Measurements from ENCODE around the gene WFDC2.

The WFDC2 gene

GRCh38 chr20:45497971-45498494 lies 28.5 kb downstream of the WFDC2 start:
- DNase-seq (ENCODE audit: low spot score) = no peak

DNA sequence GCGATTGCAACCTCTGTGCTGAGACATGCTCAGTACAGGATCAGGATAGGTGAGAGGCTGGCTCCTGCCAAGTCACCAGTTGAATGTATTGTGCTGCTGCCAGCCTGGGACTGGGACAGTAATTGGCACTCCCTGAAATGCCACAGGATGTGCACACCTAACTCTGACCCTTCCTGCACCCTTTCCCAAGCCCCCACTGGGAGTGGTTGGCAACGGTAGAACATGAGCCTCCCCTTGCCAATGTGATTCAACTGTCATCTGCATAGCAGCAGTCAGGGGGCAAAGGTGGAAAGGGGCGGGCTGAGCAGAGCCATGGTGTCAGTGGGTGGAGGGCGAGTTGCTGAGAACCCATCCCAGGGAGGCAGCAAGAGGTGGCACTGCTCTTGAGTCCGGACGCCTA lies 30.5 kb downstream of the WFDC2 start:
- DNase-seq (ENCODE audit: low spot score) = no peak

DNA sequence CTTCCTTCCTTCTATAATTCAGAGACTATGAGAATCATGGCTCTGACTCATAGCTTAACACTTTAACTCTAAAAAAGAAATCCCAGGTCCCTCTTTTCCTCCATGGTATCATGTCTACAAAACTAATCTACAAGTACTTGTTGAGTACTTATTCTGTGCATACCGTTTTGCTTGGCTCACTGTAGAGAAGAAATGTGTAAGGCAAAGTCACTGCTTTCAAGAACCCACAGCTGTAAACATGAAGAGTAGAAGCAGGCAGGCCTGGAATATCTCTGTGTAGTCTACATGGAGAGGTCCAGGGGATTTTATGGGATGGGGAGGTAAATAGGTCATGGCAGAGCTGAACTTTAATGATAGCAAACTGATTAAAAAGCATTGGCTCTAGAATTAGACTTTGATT lies 32.0 kb downstream of the WFDC2 start:
- DNase-seq (ENCODE audit: low spot score) = no peak

DNA sequence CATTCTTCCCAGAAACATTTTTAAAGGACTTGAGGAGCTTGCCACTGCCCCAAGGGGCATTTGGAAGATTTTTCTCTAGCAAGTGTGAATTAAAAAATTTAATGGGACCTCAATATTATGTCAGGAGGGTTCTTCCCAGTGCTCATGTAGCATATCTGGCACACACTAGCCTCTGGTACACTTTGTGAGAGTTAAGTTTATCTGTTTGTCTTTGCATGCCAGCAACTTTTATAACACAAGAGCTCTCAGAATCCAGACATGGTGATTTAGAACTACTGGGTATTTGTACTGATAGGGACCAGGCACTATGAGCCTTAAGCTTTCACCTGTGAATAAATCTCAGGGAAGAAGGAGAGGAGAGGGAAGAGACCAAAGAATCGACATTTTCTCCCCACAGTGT lies 33.0 kb downstream of the WFDC2 start:
- DNase-seq (ENCODE audit: low spot score) = no peak

GRCh38 chr20:45503403-45503802 lies 33.9 kb downstream of the WFDC2 start:
- no peak for DNase-seq (ENCODE audit: low spot score)

GRCh38 chr20:45506398-45506797 lies 36.8 kb downstream of the WFDC2 start:
- DNase-seq (ENCODE audit: low spot score) = no peak

- DNase-seq (ENCODE audit: low spot score) = no peak
These were observed 37.7 kb downstream of the WFDC2 start for GRCh38 chr20:45507011-45507820.

DNA sequence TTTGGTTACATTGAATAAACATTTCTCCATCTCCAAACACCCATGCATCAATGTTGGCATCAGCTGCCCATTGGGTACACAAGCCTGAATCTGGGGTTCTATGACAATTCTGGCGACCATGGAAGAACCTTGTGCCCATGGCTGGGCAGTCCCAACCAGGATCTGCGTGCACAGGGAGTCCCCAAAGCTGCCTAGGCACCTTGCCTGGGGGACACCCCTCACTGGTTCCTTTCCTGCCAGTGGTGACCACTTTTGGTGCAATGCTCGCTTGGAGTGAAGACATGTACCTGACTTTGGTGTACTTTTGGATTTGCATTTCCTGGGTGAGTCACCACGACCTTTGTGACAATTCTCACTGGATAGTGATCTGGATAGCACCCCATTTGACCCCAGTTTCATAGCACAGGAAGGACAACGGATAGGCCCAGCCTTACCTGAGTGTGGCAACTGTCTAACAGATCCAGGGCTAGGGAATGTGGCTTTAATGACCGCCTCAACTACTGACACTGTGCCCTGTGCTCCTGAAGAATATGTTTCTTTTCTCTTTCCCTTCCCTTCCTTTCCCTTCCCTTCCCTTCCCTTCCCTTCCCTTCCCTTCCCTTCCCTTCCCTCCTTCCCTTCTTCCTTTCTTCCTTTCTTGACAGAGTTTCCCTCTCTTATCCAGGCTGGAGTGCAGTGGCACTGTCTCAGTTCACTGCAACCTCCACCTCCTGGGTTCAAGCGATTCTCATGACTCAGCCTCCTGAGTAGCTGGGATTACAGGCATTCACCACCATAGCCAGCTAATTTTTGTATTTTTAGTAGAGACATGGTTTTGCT lies 38.7 kb downstream of the WFDC2 start:
- no peak for DNase-seq (ENCODE audit: low spot score)

DNA sequence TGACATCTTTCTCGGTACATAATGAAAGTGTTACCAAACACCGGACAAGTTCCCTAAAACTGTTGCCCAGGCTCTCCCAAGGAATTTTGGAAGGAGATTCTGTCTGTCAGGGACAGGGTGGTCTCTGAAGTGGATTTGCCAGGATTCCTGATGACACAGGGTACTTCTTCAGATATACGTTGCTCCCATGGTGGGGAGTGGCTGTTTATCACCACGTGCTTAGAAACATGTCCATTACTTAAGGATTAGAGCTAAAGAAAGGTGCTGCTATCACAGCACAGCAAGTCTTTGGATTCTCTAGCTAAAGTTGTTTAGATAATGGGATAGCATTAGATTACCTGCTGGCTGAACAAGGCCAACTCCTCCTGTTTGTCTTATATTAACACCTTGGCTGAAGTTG lies 39.5 kb downstream of the WFDC2 start:
- DNase-seq (ENCODE audit: low spot score) = no peak

DNA sequence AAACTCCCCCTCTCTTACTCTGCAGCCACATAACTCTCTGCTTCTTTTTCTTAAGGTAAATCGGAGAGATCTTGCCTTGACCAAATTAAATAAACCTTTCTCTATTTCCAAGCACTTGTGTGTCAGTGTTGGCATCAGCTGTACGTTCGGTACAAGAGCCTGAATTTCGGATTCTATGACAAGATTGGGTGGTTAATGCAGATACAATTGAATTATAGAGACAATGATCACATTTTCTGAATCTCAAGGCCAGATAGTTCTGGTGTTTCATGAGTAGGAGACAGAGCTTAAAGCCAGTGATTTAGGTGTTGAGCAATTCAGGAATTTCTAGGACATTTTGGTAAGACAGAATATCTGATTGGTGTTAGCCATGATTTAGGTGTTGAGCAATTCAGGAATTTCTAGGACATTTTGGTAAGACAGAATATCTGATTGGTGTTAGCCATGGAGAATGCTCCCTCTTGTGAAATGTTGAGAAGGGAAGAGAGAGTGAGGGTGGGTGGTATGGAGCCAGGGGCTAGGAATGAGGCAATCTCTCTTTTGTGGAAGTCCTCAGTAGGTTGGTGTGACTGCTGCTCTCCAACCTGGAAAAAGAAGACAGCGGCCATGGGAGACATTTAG lies 40.8 kb downstream of the WFDC2 start:
- DNase-seq (ENCODE audit: low spot score) = no peak

GRCh38 chr20:45515147-45515913 lies 45.8 kb downstream of the WFDC2 start, which contains the start of gene SPINT3:
Gene SPINT3, minus strand, starts transcription at chr20:45515622. Its CDS starts 14 bp downstream, at chr20:45515608.
- no peak for DNase-seq (ENCODE audit: low spot score)

DNA sequence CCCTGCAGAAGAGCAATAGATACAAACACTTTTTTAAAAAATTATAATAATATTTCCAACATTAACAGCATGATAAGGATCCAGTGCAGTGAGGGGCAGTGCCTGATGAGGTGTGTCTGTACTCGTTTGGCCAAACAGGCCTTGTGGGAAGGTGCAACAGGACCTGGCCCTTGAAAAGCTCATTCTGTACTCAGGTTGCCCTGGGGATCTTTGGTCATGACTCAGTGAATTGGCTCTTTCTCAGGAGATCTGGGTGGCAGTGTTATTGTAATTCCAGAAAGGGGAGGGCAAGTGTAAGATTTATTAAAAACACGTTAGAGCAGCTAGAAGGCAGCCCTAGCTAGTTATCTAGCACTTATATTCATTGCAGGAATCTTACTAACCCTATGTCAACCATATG lies 48.7 kb downstream of the WFDC2 start:
- no peak for DNase-seq (ENCODE audit: low spot score)

DNA sequence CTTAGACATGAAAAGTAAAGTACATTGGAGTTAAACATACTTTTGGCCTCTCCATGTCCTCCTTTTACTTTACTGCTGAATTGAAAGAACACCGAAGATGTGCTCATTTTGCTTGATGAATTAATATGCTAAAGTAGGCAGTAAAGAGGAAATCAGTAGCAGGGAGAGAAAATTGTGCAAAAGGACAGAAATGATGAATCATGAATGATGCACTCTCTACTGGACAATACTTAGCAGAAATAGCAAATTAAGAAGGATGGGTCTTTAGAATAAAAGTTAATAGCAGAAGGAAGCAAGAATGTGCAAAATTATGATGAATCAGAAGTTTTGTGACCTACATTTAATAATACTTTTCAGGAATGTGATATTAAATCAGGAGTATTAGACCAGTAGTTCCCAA lies 54.3 kb downstream of the WFDC2 start:
- DNase-seq (ENCODE audit: low spot score) = no peak

DNA sequence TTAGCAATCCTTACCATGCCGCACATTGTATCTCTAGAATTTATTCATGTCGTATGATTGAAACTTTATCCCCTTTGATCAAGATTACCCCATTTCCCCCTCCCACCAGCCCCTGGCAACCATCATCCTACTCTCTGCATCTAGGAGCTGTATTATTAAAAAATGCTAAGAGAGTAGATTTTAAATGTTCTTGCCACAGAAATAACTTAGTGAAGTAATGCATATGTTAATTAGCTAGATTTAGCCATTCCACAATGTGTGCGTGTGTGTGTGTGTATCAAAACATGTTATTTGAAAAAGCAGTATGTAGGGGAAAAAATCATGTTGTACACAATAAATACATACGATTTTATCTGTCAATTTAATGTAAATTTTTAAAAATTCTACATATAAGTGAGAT lies 57.7 kb downstream of the WFDC2 start:
- DNase-seq (ENCODE audit: low spot score) = no peak

All from GM03348 (cell line).